Heart left ventricle (tissue), 16 donors: ENCODE measurements around the gene STAG1. TPM values are rescaled to one million over a fixed set of nuclear protein-coding genes. Genes with fewer than 3 reads are reported as not detected.

Experiments
- ATAC-seq, 4 donors: fragments of 200-7000 bp; cut with Tn5 transposase; one replicate each; pipeline ENCODE4 v1.9.1; 2020 to 2022; ENCODE audit warnings: moderate library complexity in 4 of 4, mild to moderate bottlenecking in 3 of 4, moderate number of reproducible peaks in 1 of 4
- DNase-seq, 5 donors: peaks; one replicate each; pipeline ENCODE4 v3.0.0-alpha.2; 2020
- H3K27ac ChIP-seq, 12 donors: fragments of 200-600 bp; sonication (generic) in 4 of 12; one replicate each; pipeline versions ENCODE4 v1.5.0 to v1.8.0; 2016 to 2022; ENCODE audit warnings: mild to moderate bottlenecking in 2 of 12
- H3K27me3 ChIP-seq, 9 donors: fragments of 200-600 bp; sonication (generic) in 2 of 9; one replicate each; pipeline versions ENCODE4 v1.5.1 to v1.8.0; 2016 to 2022; ENCODE audit warnings: mild to moderate bottlenecking in 3 of 9
- H3K36me3 ChIP-seq, 9 donors: fragments of 200-600 bp; sonication (generic) in 2 of 9; one replicate each; pipeline versions ENCODE4 v1.5.0 to v1.8.0; 2018 to 2022; ENCODE audit warnings: mild to moderate bottlenecking in 2 of 9
- H3K4me1 ChIP-seq, 12 donors: fragments of 200-600 bp; sonication (generic) in 4 of 12; one replicate each; pipeline versions ENCODE4 v1.5.0 to v1.8.0; 2016 to 2022; ENCODE audit warnings: mild to moderate bottlenecking in 3 of 12
- H3K4me3 ChIP-seq, 12 donors: fragments of 200-600 bp; sonication (generic) in 4 of 12; one replicate each; pipeline versions ENCODE4 v1.5.0 to v1.8.0; 2017 to 2022; ENCODE audit warnings: mild to moderate bottlenecking in 9 of 12, moderate library complexity in 4 of 12
- H3K9me3 ChIP-seq, 12 donors: fragments of 200-600 bp; sonication (generic) in 4 of 12; one replicate each; pipeline versions ENCODE4 v1.5.0 to v1.8.0; 2016 to 2022; ENCODE audit warnings: mild to moderate bottlenecking in 1 of 12
- POLR2A ChIP-seq, 2 donors: fragments of 450-650 bp; IDR thresholded peaks; one replicate each; pipeline ENCODE4 v1.6.1; 2017; ENCODE audit warnings: antibody characterized with exemption in 2 of 2, mild to moderate bottlenecking in 2 of 2, moderate library complexity in 2 of 2
- WGBS, 4 donors: extraction: QIAGEN DNeasy Blood & Tissue Kit in 2 of 4; methylation state at CpG; one replicate each; pipeline versions ENCODE4 v1.1.5 to v1.1.7; 2013 to 2018; 5-methylcytosine and 5-hydroxymethylcytosine counted together
- intact Hi-C, 10 donors: fragments of 100-400 bp; cut with DNase I; formaldehyde crosslinking; loops; one replicate each; pipeline versions ENCODE4 v1.11.1 to v1.14.2; 2022
- polyA plus RNA-seq, 2 donors: library from polyadenylated mRNA; stranded (reverse); fragments of 200-250 nt; gene quantifications; one replicate each; pipeline ENCODE4 v1.2.3, GENCODE V29; 2013
- total RNA-seq, 9 donors: library from RNA; depleted of rRNA in 2 of 9; stranded (reverse); fragments of >200 nt in 2 of 9; fragmentation: NEBNext Ultra II Directional in 3 of 9; extraction: Animal tissue kit (Norgen Biotek cat#: 25700) in 3 of 9; gene quantifications; one replicate each; pipeline versions ENCODE4 v1.1.0 to v1.2.4, GENCODE V29; 2016 to 2023
- TF ChIP-seq, protein P1 (sequence below), 12 donors: fragments of 200-600 bp; sonication (generic) in 4 of 12; IDR thresholded peaks; one replicate each; pipeline versions ENCODE4 v1.5.0 to v1.8.0; 2018 to 2022; ENCODE audit warnings: antibody characterized with exemption in 12 of 12, mild to moderate bottlenecking in 5 of 12
- donor health status: ischemic (EF 13 %, LVEDD 7.1; RV severe dilation, severe dysfunction).
- donor health status: healthy with polysubstance abuse.
- donor health status: DM: no; HTN: yes; CAD: no.
- donor health status: DM: no; HTN: no; CAD: no.
- donor health status: ischemic (EF 25% LVEDD 6.9; RV normal size, moderate dysfunction).
- donor health status: ischemic (EF 25% LVEDD 5.7; RV mildly dilated, moderate dysfunction).
- donor health status: healthy.
- donor health status: DM: yes; HTN: yes; CAD: no.
- donor health status: ischemic (EF 35%, LVEDD 5.7; RV mildly dilated, moderate dysfunction).
- donor health status: nonischemic (EF 11% LVEDD 7.7; RV severe dilation, severe dysfunction).
- donor health status: DM: yes; HTN: yes; CAD: no.
- donor health status: PGD.
- donor health status: ischemic (EF 29% LVEDD 5.4; RV normal size, mild dysfunction).
- donor health status: nonischemic (EF 23%, LVEDD 6.1; RV moderate dilation, normal function).

Gene STAG1
- total and polyA plus RNA-seq, 11 donors = 7.2 to 23.4 (median 19.8) TPM

DNA sequence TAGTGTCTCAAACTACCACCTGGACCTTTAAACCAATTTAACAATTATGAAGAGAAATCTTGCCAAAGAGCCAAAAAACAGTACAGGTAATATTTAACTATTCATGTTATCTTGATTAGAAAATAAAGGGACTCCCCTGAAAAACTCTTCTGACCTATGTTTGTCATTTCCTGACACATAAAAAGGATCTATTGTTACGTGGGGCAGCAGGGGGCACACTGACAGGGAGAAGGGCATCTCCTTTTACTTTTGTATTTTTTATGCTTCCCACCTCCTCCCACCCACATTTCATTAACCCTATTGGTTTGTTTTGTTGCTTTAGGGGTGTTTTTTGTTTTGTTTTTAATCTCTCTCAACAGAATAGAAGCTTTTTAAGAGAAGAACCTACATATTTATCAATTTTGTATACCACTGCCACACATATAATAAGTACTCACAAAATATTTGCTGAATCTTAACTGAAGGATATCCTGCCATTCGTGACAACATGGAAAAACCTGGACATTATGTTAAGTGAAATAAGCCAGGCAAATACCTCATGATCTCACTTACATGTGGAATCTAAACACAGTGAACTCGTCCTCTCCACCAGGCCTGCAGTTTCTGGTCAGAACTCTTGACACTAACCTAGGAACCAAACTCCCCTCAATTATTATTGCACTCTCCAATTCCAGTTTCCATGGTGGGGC lies 17.7 kb downstream of the STAG1 start:
- no peaks in the 10 kb centered on the region for H3K9me3 ChIP-seq
- ATAC-seq (no peak), DNase-seq (no peak)
- WGBS, 4 donors = 43 to 47% (median 44%) methylated on average over 3 of the region's 3 CpGs
- intact Hi-C loops = no loop called here
- no peaks in the 10 kb centered on the region for H3K27me3 ChIP-seq
- no peak overlapping the region for H3K27ac ChIP-seq
- peaks cover 0 to 5% (median 0%) of the 10 kb centered on the region in 9 donors for H3K36me3 ChIP-seq
- no peak for TF ChIP-seq POLR2A (IDR thresholded peaks at IDR 0.05)
- TF ChIP-seq, protein P1, sequence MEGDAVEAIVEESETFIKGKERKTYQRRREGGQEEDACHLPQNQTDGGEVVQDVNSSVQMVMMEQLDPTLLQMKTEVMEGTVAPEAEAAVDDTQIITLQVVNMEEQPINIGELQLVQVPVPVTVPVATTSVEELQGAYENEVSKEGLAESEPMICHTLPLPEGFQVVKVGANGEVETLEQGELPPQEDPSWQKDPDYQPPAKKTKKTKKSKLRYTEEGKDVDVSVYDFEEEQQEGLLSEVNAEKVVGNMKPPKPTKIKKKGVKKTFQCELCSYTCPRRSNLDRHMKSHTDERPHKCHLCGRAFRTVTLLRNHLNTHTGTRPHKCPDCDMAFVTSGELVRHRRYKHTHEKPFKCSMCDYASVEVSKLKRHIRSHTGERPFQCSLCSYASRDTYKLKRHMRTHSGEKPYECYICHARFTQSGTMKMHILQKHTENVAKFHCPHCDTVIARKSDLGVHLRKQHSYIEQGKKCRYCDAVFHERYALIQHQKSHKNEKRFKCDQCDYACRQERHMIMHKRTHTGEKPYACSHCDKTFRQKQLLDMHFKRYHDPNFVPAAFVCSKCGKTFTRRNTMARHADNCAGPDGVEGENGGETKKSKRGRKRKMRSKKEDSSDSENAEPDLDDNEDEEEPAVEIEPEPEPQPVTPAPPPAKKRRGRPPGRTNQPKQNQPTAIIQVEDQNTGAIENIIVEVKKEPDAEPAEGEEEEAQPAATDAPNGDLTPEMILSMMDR (IDR thresholded peaks at IDR 0.05) = peak in 1 of 12 donors; percentile 11
- H3K4me1 ChIP-seq = peaks cover 0 to 39% (median 27%) of the 10 kb centered on the region in 12 donors
- no peak overlapping the region for H3K4me3 ChIP-seq

DNA sequence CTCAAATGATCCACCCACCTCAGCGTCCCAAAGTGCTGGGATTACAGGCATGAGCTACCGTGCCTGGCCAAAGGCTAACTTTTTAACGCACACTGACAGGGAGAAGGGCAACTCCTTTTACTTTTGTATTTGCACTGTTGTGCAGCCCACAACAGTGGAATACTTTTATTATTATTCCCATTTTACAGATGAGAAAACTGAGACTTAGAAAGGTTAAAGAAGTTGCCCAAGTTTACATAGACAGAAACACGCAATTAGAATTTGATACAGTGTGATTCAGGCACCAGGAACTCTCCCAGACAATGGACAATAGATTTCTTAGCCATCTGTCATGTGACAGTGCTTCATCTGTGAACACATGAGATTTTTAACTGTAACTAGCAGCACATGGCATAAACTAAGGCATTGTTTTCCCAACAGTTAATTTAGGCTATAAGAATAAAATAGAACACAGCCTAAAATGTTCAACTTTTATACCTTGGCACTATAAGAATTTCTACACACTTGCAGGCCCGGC lies 18.8 kb downstream of the STAG1 start:
- TF ChIP-seq, protein P1 (IDR thresholded peaks at IDR 0.05) = no peak
- TF ChIP-seq POLR2A (IDR thresholded peaks at IDR 0.05) = no peak
- 92 to 94% (median 94%) methylated on average over 5 of the region's 5 CpGs for WGBS, 4 donors
- Histone ChIP-seq H3K9me3 (no peaks in the 10 kb centered on the region), H3K4me3 (no peak overlapping the region), H3K36me3 (peaks cover 0 to 5% (median 0%) of the 10 kb centered on the region in 9 donors), H3K4me1 (peaks cover 0 to 48% (median 33%) of the 10 kb centered on the region in 12 donors), H3K27me3 (no peaks in the 10 kb centered on the region), H3K27ac (no peak overlapping the region)
- no peak for ATAC-seq
- no peak for DNase-seq
- intact Hi-C loops = no loop called here

DNA sequence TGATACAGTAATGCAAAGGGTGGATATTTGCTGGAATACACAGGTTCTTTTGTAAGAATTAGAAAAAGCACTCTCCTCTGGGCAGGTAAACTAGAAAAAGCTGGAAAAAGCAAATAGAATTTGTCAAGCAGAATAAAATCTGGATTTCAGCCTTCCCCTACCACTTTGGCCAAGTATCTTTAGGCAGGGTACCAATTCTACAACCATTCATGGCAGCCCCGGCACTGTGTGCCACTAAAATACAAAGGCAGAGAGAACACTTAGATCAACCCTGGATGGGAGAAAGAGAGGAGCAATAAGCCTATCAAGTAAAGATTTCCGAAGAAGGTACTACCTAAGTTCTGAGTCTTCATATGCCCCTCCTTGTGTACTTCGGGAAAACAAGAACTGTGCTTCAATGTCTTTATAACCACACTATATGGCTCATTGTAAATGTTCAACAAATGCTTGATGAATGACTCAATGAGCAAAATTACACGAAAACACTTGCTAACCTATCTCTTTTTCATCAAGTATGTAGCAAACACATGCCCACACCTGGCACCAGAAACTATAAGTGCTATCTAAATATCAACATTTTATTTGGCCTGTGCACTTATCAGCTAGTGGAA lies 20.8 kb downstream of the STAG1 start:
- Histone ChIP-seq H3K36me3 (peaks cover 0 to 4% (median 0%) of the 10 kb centered on the region in 9 donors), H3K9me3 (no peaks in the 10 kb centered on the region), H3K27ac (no peak overlapping the region), H3K4me1 (peaks cover 1 to 60% (median 40%) of the 10 kb centered on the region in 12 donors), H3K4me3 (no peak overlapping the region), H3K27me3 (no peaks in the 10 kb centered on the region)
- TF ChIP-seq, protein P1 (IDR thresholded peaks at IDR 0.05) = no peak
- TF ChIP-seq POLR2A (IDR thresholded peaks at IDR 0.05) = no peak
- DNase-seq (no peak), ATAC-seq (no peak)
- WGBS, 4 donors = 62 to 81% (median 67%) methylated on average over 4 of the region's 4 CpGs
- intact Hi-C loops = no loop called here

DNA sequence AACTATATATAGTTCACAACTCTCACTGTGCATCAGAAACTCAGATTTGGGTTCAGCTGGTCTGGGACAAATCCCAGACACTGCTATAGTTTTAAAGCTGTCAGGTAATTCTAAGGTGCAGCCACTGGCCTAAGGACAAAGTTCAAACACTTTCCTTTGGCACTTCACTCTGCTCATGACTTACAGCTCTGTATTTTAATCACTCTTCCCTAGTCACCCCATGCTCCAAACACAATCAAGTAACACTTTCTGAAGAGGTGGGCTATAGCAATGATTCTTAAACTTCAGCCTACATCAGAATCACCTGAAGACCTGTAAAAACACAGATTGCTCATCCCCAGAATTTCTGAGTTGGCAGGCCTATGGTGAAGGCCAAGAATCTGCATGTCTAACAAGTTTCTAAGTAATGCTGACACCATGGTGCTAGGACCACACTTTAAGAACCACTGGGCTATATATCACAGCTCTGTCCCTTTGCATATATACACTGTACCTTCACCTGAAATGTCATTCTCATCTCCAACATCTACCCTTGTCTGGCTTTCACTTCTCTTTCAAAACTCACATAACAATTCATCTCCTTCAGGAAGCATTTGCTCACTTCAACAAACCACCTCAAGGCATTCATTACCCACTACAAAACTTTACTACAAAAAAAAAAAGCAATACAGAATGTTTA lies 21.4 kb downstream of the STAG1 start:
- no peaks in the 10 kb centered on the region for H3K36me3 ChIP-seq
- ATAC-seq (peak in 1 of 4 donors; percentile 11), DNase-seq (no peak)
- no peak overlapping the region for H3K27ac ChIP-seq
- H3K4me1 ChIP-seq = peaks cover 3 to 67% (median 47%) of the 10 kb centered on the region in 12 donors
- TF ChIP-seq, protein P1 (IDR thresholded peaks at IDR 0.05) = no peak
- no peak for TF ChIP-seq POLR2A (IDR thresholded peaks at IDR 0.05)
- no peaks in the 10 kb centered on the region for H3K9me3 ChIP-seq
- intact Hi-C loops = no loop called here
- H3K4me3 ChIP-seq = no peak overlapping the region
- no peaks in the 10 kb centered on the region for H3K27me3 ChIP-seq
